Astrocyte (in vitro differentiated cells and primary cell): ENCODE measurements around the gene GNG2. TPM values are rescaled to one million over a fixed set of nuclear protein-coding genes. Genes with fewer than 3 reads are reported as not detected.
A peak's percentile ranks its signal among the peaks of the same experiment; 100 is the strongest.

Experiments
- DNase-seq: peaks from one replicate; pipeline ENCODE4 v3.0.0-alpha.2; 2010; ENCODE audit warnings: low read depth
- FAIRE-seq: peaks from 2 replicates; lab custom pipeline; 2011; peaks lifted over from hg19 to GRCh38; lab: Jason Lieb, UNC
- H2AFZ ChIP-seq: 2 replicates; pipeline ENCODE4 v1.6.0; 2012; ENCODE audit warnings: low read depth, low read length, inconsistent platforms
- H3K27ac ChIP-seq: 2 replicates; pipeline ENCODE4 v1.5.1; 2011; ENCODE audit warnings: low read depth, low read length, inconsistent platforms
- H3K27me3 ChIP-seq: 2 replicates; pipeline ENCODE4 v1.6.0; 2011; ENCODE audit warnings: low read length, inconsistent platforms; ENCODE audit not compliant: insufficient read depth
- H3K36me3 ChIP-seq: 2 replicates; pipeline ENCODE4 v1.5.1; 2011; ENCODE audit warnings: low read length, inconsistent platforms; ENCODE audit not compliant: insufficient read depth
- H3K4me1 ChIP-seq: 2 replicates; pipeline ENCODE4 v1.5.1; 2011; ENCODE audit warnings: low read length, inconsistent platforms; ENCODE audit not compliant: insufficient read depth
- H3K4me2 ChIP-seq: 2 replicates; pipeline ENCODE4 v1.6.0; 2012; ENCODE audit warnings: low read length, inconsistent platforms
- H3K4me3 ChIP-seq: 2 replicates; pipeline ENCODE4 v1.5.1; 2011; ENCODE audit warnings: low read depth, mild to moderate bottlenecking, low read length, inconsistent platforms; ENCODE audit not compliant: insufficient read depth
- H3K79me2 ChIP-seq: 2 replicates; pipeline ENCODE4 v1.6.0; 2012; ENCODE audit warnings: mild to moderate bottlenecking, low read length, inconsistent platforms; ENCODE audit not compliant: insufficient read depth
- H3K9ac ChIP-seq: 2 replicates; pipeline ENCODE4 v1.6.0; 2012; ENCODE audit warnings: mild to moderate bottlenecking, low read length, inconsistent platforms
- H3K9me3 ChIP-seq: 2 replicates; pipeline ENCODE4 v1.5.1; 2012; ENCODE audit warnings: low read depth, mild to moderate bottlenecking, low read length, inconsistent platforms; ENCODE audit not compliant: insufficient read depth
- H4K20me1 ChIP-seq: 2 replicates; pipeline ENCODE4 v1.6.0; 2012; ENCODE audit warnings: low read length, inconsistent platforms; ENCODE audit not compliant: insufficient read depth
- H3K27ac Mint-ChIP-seq: one replicate; pipeline ENCODE4 v1.8.0; 2021; ENCODE audit warnings: mild to moderate bottlenecking, mixed read lengths; ENCODE audit not compliant: unreplicated experiment
- H3K27me3 Mint-ChIP-seq: one replicate; pipeline ENCODE4 v1.8.0; 2021; ENCODE audit warnings: low read depth, mixed read lengths; ENCODE audit not compliant: unreplicated experiment
- H3K36me3 Mint-ChIP-seq: one replicate; pipeline ENCODE4 v1.8.0; 2021; ENCODE audit warnings: low read depth, mixed read lengths; ENCODE audit not compliant: unreplicated experiment
- H3K4me1 Mint-ChIP-seq: one replicate; pipeline ENCODE4 v1.8.0; 2021; ENCODE audit warnings: low read depth, mixed read lengths; ENCODE audit not compliant: unreplicated experiment
- H3K4me3 Mint-ChIP-seq: one replicate; pipeline ENCODE4 v1.8.0; 2021; ENCODE audit warnings: mild to moderate bottlenecking, moderate library complexity, mixed read lengths; ENCODE audit not compliant: unreplicated experiment
- H3K9me3 Mint-ChIP-seq: one replicate; pipeline ENCODE4 v1.8.0; 2021; ENCODE audit warnings: mild to moderate bottlenecking, mixed read lengths; ENCODE audit not compliant: unreplicated experiment
- EZH2 ChIP-seq: IDR thresholded peaks from 2 replicates; pipeline ENCODE4 v1.6.1; 2012; ENCODE audit warnings: mild to moderate bottlenecking, low read length, inconsistent platforms; ENCODE audit not compliant: insufficient read depth
- total RNA-seq: library from RNA; stranded (reverse); gene quantifications from 2 replicates; pipeline ENCODE4 v1.2.1, GENCODE V29; 2021
- TF ChIP-seq, protein P1 (sequence below): IDR thresholded peaks from 2 replicates; pipeline ENCODE4 v1.5.1; 2011; ENCODE audit warnings: low read depth, mild to moderate bottlenecking, inconsistent platforms, low read length, moderate library complexity; ENCODE audit not compliant: insufficient read depth

The GNG2 gene
- total RNA-seq, 1 donor from 2014 or later = 7.3 TPM

DNA sequence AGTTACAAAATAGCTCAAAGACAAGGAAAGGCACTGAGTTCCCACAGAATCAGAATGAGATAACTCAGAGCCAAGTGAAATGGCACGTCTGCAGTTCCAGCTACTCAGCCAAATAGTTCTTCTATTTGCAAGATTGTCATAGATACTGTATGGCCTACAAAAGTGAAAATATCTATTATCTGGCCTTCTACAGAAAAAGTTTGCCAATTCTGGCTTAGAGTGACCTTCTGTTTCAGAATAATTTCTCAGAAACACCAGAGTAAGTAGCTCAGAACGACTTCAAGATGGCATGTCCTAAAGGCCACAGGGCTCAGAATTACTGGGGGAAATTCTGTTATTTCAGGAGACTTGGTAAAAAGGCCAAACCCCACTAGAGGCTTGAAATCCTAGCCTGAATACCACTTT is 118.3 kb downstream of the GNG2 start:
- Histone ChIP-seq H3K9me3 (no peaks in the 10 kb centered on the region), H3K79me2 (no peaks in the 10 kb centered on the region), H3K9ac (no peak overlapping the region), H3K4me1 (no peaks in the 10 kb centered on the region), H2AFZ (no peak overlapping the region), H3K36me3 (no peaks in the 10 kb centered on the region), H3K27ac (no peak overlapping the region), H3K4me3 (no peak overlapping the region), H3K27me3 (no peaks in the 10 kb centered on the region), H3K4me2 (no peak overlapping the region), H4K20me1 (no peaks in the 10 kb centered on the region)
- no peak for TF ChIP-seq EZH2
- TF ChIP-seq, protein P1, sequence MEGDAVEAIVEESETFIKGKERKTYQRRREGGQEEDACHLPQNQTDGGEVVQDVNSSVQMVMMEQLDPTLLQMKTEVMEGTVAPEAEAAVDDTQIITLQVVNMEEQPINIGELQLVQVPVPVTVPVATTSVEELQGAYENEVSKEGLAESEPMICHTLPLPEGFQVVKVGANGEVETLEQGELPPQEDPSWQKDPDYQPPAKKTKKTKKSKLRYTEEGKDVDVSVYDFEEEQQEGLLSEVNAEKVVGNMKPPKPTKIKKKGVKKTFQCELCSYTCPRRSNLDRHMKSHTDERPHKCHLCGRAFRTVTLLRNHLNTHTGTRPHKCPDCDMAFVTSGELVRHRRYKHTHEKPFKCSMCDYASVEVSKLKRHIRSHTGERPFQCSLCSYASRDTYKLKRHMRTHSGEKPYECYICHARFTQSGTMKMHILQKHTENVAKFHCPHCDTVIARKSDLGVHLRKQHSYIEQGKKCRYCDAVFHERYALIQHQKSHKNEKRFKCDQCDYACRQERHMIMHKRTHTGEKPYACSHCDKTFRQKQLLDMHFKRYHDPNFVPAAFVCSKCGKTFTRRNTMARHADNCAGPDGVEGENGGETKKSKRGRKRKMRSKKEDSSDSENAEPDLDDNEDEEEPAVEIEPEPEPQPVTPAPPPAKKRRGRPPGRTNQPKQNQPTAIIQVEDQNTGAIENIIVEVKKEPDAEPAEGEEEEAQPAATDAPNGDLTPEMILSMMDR = no peak
- FAIRE-seq = peak; percentile 90
- H3K4me3 Mint-ChIP-seq = no peak overlapping the region
- no peaks in the 10 kb centered on the region for H3K4me1 Mint-ChIP-seq
- no peak for DNase-seq
- H3K27ac Mint-ChIP-seq = no peak overlapping the region
- no peaks in the 10 kb centered on the region for H3K36me3 Mint-ChIP-seq
- peaks cover 12% of the 10 kb centered on the region for H3K27me3 Mint-ChIP-seq
- peaks cover under 1% of the 10 kb centered on the region for H3K9me3 Mint-ChIP-seq

DNA sequence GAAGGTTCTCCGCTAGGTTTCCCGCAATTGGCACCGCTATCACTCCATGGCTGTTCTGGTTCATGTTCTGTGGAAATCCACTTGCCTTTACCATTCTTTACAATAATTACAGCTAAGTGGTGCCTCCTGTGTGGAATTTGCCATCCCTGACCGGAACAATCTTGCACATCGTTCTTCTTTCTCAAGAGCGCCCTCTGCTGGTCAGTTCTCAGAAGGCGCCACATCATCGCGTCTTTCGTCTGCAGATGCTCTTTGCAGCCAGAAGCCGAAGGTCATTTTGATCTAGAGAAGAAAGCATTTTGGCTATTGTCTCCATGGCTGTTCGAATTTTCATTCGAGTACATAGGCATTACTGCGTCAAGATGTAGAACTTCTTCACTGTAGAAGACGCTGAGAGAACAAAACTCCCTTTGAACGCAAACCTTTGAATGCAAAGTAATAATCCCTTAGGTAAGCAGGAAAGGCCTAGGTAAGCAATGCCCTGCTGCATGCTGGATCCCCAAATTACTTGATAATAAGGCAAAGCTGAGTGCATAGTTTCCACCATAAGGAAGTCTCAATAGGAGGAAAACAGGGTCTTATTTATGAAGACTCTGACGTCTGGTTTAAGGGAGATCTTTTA is 118.8 kb downstream of the GNG2 start:
- peak; percentile 41 for DNase-seq
- H3K27me3 ChIP-seq = no peaks in the 10 kb centered on the region
- H3K27me3 Mint-ChIP-seq = peaks cover 12% of the 10 kb centered on the region
- H3K27ac ChIP-seq = no peak overlapping the region
- H3K36me3 Mint-ChIP-seq = no peaks in the 10 kb centered on the region
- H3K4me2 ChIP-seq = no peak overlapping the region
- H3K27ac Mint-ChIP-seq = peak overlapping the region; percentile 36
- H3K4me3 ChIP-seq = no peak overlapping the region
- H3K36me3 ChIP-seq = no peaks in the 10 kb centered on the region
- TF ChIP-seq, protein P1 = peak; percentile 91
- no peak for TF ChIP-seq EZH2
- no peaks in the 10 kb centered on the region for H4K20me1 ChIP-seq
- H3K9me3 ChIP-seq = no peaks in the 10 kb centered on the region
- peak; percentile 81 for FAIRE-seq
- H3K4me1 ChIP-seq = no peaks in the 10 kb centered on the region
- H3K4me3 Mint-ChIP-seq = no peak overlapping the region
- no peaks in the 10 kb centered on the region for H3K79me2 ChIP-seq
- no peak overlapping the region for H3K9ac ChIP-seq
- H2AFZ ChIP-seq = no peak overlapping the region
- H3K9me3 Mint-ChIP-seq = peaks cover 4% of the 10 kb centered on the region
- no peaks in the 10 kb centered on the region for H3K4me1 Mint-ChIP-seq

DNA sequence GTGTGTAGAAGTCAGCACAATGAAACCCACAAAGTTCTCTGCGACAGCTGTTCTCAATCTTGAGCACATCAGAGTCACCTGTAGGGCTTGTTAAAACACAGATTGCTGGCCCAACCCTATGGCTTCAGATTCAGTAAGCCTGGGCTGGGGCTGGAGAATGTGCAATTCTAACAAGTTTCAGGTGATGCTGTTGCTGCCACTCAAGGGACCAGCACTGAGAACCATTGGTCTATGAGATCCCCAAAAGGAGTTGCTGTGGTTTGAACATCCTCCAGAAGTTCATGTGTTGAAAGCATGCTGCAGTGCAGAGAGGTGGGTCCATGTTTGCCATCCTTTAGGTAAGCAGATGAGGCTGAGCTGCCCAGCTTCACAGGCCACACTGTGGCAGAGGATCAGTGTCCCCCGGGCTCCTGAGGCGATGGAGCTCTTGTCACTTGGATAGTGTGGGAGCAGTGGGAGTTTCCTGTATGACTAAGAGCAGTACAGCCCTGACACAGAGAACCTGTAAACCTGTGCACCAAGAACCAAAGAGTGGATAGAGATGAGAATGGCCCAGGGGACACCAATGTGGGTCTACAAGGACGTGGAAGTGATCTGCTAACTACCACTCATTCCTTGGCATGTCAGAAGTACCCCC is 120.9 kb downstream of the GNG2 start:
- Histone ChIP-seq H3K79me2 (no peaks in the 10 kb centered on the region), H2AFZ (no peak overlapping the region), H3K9me3 (no peaks in the 10 kb centered on the region), H3K9ac (no peak overlapping the region), H3K36me3 (no peaks in the 10 kb centered on the region), H3K27ac (no peak overlapping the region), H3K27me3 (no peaks in the 10 kb centered on the region), H3K4me2 (no peak overlapping the region), H3K4me3 (no peak overlapping the region), H3K4me1 (no peaks in the 10 kb centered on the region), H4K20me1 (no peaks in the 10 kb centered on the region)
- no peaks in the 10 kb centered on the region for H3K4me1 Mint-ChIP-seq
- no peaks in the 10 kb centered on the region for H3K36me3 Mint-ChIP-seq
- TF ChIP-seq EZH2 = no peak
- TF ChIP-seq, protein P1 = no peak
- H3K4me3 Mint-ChIP-seq = no peak overlapping the region
- FAIRE-seq (no peak), DNase-seq (no peak)
- H3K27me3 Mint-ChIP-seq = peaks cover 12% of the 10 kb centered on the region
- H3K27ac Mint-ChIP-seq = no peak overlapping the region
- peaks cover 6% of the 10 kb centered on the region for H3K9me3 Mint-ChIP-seq
